PC-3 (cell line): Measurements from ENCODE around the gene DEPDC7. TPM values are rescaled to one million over a fixed set of nuclear protein-coding genes. Genes with fewer than 3 reads are reported as not detected.
A peak's percentile ranks its signal among the peaks of the same experiment; 100 is the strongest.

Experiments
- ATAC-seq: fragments of 200-7000 bp; cut with Tn5 transposase; 2 replicates; pipeline ENCODE4 v1.9.1; 2020; ENCODE audit warnings: mild to moderate bottlenecking, moderate library complexity
- BruUV-seq: library from RNA; stranded (reverse); fragments of 400-500 nt; replicated peaks from 2 replicates; lab custom pipeline; 2021; lab: Mats Ljungman, UMichigan
- CTCF ChIA-PET: fragments of 300-600 bp; sonication (Branson Sonifier 250); formaldehyde crosslinking; loops from one replicate; lab custom pipeline; 2022; ENCODE audit warnings: antibody characterized with exemption; lab: Charles Lee
- POLR2A ChIA-PET: fragments of 300-600 bp; sonication (Branson Sonifier 250); formaldehyde crosslinking; loops from one replicate; lab custom pipeline; 2022; ENCODE audit warnings: antibody characterized with exemption; ENCODE audit not compliant: unreplicated experiment; lab: Charles Lee
- DNase-seq: peaks from one replicate; pipeline ENCODE4 v3.0.0-alpha.2; 2015
- H2AFZ ChIP-seq: fragments of 300-600 bp; sonication (generic); 2 replicates; pipeline ENCODE4 v1.6.0; 2016; ENCODE audit warnings: antibody characterized with exemption, low read length
- H3F3A ChIP-seq: fragments of 300-600 bp; sonication (generic); one replicate; pipeline ENCODE4 v1.6.0; 2017; ENCODE audit warnings: antibody characterized with exemption, low read length, control low read depth, mild to moderate bottlenecking; ENCODE audit not compliant: unreplicated experiment
- H3K27ac ChIP-seq: fragments of 300-600 bp; sonication (generic); 2 replicates; pipeline ENCODE4 v1.5.1; 2016; ENCODE audit warnings: mild to moderate bottlenecking, low read length
- H3K27me3 ChIP-seq: fragments of 300-600 bp; sonication (generic); 2 replicates; pipeline ENCODE4 v1.6.1; 2016; ENCODE audit warnings: low read length, mixed read lengths
- H3K36me3 ChIP-seq: fragments of 300-600 bp; sonication (generic); 2 replicates; pipeline ENCODE4 v1.6.1; 2016; ENCODE audit warnings: low read depth, mixed run types, low read length, mixed read lengths
- H3K4me1 ChIP-seq: fragments of 300-600 bp; sonication (generic); 2 replicates; pipeline ENCODE4 v1.5.1; 2016; ENCODE audit warnings: low read length; ENCODE audit not compliant: insufficient read depth
- H3K4me2 ChIP-seq: fragments of 300-600 bp; sonication (generic); 2 replicates; pipeline ENCODE4 v1.6.0; 2016; ENCODE audit warnings: low read length
- H3K4me3 ChIP-seq: fragments of 300-600 bp; sonication (generic); 2 replicates; pipeline ENCODE4 v1.5.1; 2016; ENCODE audit warnings: mild to moderate bottlenecking, low read length, mixed read lengths
- H3K79me2 ChIP-seq: fragments of 300-600 bp; sonication (generic); 2 replicates; pipeline ENCODE4 v1.6.1; 2017; ENCODE audit warnings: low read length, mixed read lengths
- H3K9ac ChIP-seq: fragments of 300-600 bp; sonication (generic); 2 replicates; pipeline ENCODE4 v1.6.0; 2016; ENCODE audit warnings: mild to moderate bottlenecking, low read length
- H3K9me2 ChIP-seq: fragments of 300-600 bp; sonication (generic); replicated peaks from 2 replicates; pipeline ENCODE4 v1.6.1; 2016; ENCODE audit warnings: mixed run types, low read length, mixed read lengths
- H3K9me3 ChIP-seq: fragments of 300-600 bp; sonication (generic); 2 replicates; pipeline ENCODE4 v1.6.1; 2016; ENCODE audit warnings: low read length, mixed read lengths
- H4K20me1 ChIP-seq: fragments of 300-600 bp; sonication (generic); 2 replicates; pipeline ENCODE4 v1.6.1; 2016; ENCODE audit warnings: low read length, mixed read lengths
- EZH2 ChIP-seq: fragments of 300-600 bp; sonication (generic); IDR thresholded peaks from one replicate; pipeline ENCODE4 v1.6.1; 2017; ENCODE audit warnings: antibody characterized with exemption, mild to moderate bottlenecking, low read length; ENCODE audit not compliant: unreplicated experiment
- EZH2phosphoT487 ChIP-seq: fragments of 300-600 bp; sonication (generic); IDR thresholded peaks from 2 replicates; pipeline ENCODE4 v1.6.1; 2018; ENCODE audit warnings: mild to moderate bottlenecking, antibody characterized with exemption, low read length, borderline replicate concordance
- intact Hi-C: fragments of 100-400 bp; cut with micrococcal nuclease; formaldehyde crosslinking; loops from 2 replicates; pipeline ENCODE4 v1.9.0; 2023
- total RNA-seq: library from RNA; depleted of rRNA; stranded (reverse); fragments of >200 nt; gene quantifications from 2 replicates; pipeline ENCODE4 v1.2.3, GENCODE V29; 2014
- TF ChIP-seq, protein P1 (sequence below): fragments of 300-600 bp; sonication (generic); conservative IDR thresholded peaks from 2 replicates; pipeline ENCODE4 v1.5.1; 2017; ENCODE audit warnings: antibody characterized with exemption, low read depth, mild to moderate bottlenecking, low read length

DEPDC7 gene
- total RNA-seq, 1 experiment from 2014 or later = not detected

DNA sequence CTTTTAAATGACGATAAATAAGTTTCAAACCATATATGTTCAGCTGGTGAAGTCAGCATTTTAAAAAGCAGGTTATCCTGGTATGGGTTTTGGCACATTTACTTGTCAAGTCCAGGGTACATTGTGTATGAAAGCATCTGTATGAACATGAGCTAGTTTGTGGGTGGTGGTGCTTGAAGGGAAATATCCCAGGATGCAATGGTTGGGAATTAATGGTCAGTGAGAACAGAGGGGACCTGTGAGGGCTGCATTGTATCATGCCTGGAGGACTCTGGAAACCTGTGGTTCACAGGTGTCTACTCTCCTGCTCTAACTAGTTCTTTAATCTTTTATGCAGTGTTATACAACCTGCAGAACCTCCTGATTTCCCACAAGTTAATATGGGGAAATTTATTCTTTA is 5.8 kb downstream of the DEPDC7 start:
- peaks cover 6% of the 10 kb centered on the region; the same call in 1 of the 2 replicates for H3K4me1 ChIP-seq
- ChIA-PET POLR2A (interaction anchor here (0.7 kb wide), 1 partner anchor 112 kb away, joined by 4 read pairs; no protein-coding TSS in a partner anchor), CTCF (interaction anchor here (1.4 kb wide), 1 partner anchor 44 kb away, joined by 5 read pairs; no protein-coding TSS in a partner anchor)
- no peaks in the 10 kb centered on the region for H4K20me1 ChIP-seq
- H3K79me2 ChIP-seq = no peaks in the 10 kb centered on the region
- H3K4me2 ChIP-seq = no peak overlapping the region
- no peaks in the 10 kb centered on the region for H3K9me3 ChIP-seq
- intact Hi-C loops = no loop called here
- no peaks in the 10 kb centered on the region for H3K9me2 ChIP-seq
- no peaks in the 10 kb centered on the region for H3F3A ChIP-seq
- no peak overlapping the region for H2AFZ ChIP-seq
- no peaks in the 10 kb centered on the region for H3K27me3 ChIP-seq
- no peaks in the 10 kb centered on the region for H3K36me3 ChIP-seq
- H3K4me3 ChIP-seq = no peak overlapping the region
- no peak overlapping the region for H3K9ac ChIP-seq
- ATAC-seq (peak; percentile 22; the same call in 1 of the 2 replicates), DNase-seq (no peak)
- H3K27ac ChIP-seq = no peak overlapping the region
- BruUV-seq = no TSS peak
- TF ChIP-seq EZH2 (no peak), EZH2phosphoT487 (no peak)
- TF ChIP-seq, protein P1, sequence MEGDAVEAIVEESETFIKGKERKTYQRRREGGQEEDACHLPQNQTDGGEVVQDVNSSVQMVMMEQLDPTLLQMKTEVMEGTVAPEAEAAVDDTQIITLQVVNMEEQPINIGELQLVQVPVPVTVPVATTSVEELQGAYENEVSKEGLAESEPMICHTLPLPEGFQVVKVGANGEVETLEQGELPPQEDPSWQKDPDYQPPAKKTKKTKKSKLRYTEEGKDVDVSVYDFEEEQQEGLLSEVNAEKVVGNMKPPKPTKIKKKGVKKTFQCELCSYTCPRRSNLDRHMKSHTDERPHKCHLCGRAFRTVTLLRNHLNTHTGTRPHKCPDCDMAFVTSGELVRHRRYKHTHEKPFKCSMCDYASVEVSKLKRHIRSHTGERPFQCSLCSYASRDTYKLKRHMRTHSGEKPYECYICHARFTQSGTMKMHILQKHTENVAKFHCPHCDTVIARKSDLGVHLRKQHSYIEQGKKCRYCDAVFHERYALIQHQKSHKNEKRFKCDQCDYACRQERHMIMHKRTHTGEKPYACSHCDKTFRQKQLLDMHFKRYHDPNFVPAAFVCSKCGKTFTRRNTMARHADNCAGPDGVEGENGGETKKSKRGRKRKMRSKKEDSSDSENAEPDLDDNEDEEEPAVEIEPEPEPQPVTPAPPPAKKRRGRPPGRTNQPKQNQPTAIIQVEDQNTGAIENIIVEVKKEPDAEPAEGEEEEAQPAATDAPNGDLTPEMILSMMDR = no peak

DNA sequence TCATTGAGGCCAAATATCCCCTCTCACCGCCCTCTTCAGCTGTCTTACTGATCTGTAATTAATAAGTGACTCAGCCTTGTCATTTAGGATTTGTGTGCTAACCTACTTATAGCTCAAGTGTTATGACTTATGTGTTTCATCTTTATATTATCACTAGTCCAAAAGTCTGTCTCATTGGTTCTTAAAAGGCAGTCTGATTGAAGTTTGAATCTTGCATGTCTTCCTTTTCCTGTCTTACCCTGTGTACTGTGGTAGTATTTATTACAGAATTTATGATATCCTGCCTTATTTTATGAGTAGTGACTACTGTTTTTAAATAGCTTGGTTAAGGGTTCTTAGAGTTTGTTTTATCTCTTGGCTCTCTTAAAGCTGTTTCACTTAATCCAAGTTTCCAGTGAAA is 6.3 kb downstream of the DEPDC7 start:
- CTCF ChIA-PET = interaction anchor here (0.7 to 1.4 kb wide), 2 partner anchors 44 to 679 kb away, joined by 3 to 5 read pairs; partner anchors contain the start of gene C11orf91
- no peak for DNase-seq
- no peak overlapping the region for H3K4me3 ChIP-seq
- H3K4me2 ChIP-seq = no peak overlapping the region
- BruUV-seq = no TSS peak
- no peaks in the 10 kb centered on the region for H4K20me1 ChIP-seq
- H3K9me2 ChIP-seq = no peaks in the 10 kb centered on the region
- H3K4me1 ChIP-seq = peaks cover 3% of the 10 kb centered on the region
- POLR2A ChIA-PET = interaction anchor here (0.5 to 0.7 kb wide), 2 partner anchors 113 to 264 kb away, joined by 4 read pairs; no protein-coding TSS in a partner anchor
- H3K9me3 ChIP-seq = no peaks in the 10 kb centered on the region
- no peaks in the 10 kb centered on the region for H3K36me3 ChIP-seq
- no peak overlapping the region for H3K9ac ChIP-seq
- H3K27ac ChIP-seq = no peak overlapping the region
- no peak overlapping the region for H2AFZ ChIP-seq
- H3K27me3 ChIP-seq = no peaks in the 10 kb centered on the region
- no peaks in the 10 kb centered on the region for H3F3A ChIP-seq
- H3K79me2 ChIP-seq = no peaks in the 10 kb centered on the region
- ATAC-seq = peak; percentile 85
- intact Hi-C loops = no loop called here
- TF ChIP-seq EZH2 = no peak
- TF ChIP-seq, protein P1 = no peak
- TF ChIP-seq EZH2phosphoT487 = no peak

DNA sequence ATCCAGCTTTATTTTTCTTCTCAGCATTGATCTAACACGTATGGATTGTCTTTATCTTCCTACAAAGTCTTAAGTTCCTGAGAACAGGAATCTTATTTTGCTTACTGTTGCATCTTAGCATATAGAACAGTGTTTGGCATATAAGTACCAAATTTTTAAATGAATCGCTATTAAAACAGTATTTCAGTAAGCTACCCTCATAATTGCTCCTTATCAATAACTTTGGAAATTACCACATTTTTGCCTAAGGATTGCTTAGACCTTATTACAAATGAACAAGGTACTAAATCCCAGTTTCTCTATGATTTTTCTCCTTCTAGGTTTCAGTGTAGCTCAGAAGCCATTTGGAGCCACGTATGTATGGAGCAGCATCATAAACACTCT is 9.7 kb downstream of the DEPDC7 start:
- Histone ChIP-seq H3K4me2 (no peak overlapping the region), H3K79me2 (no peaks in the 10 kb centered on the region), H3K27me3 (no peaks in the 10 kb centered on the region), H3K4me1 (peaks cover 13% of the 10 kb centered on the region), H3K9me2 (no peaks in the 10 kb centered on the region), H3K36me3 (no peaks in the 10 kb centered on the region), H3K9me3 (no peaks in the 10 kb centered on the region), H3K27ac (no peak overlapping the region), H3F3A (no peaks in the 10 kb centered on the region), H2AFZ (no peak overlapping the region), H3K9ac (no peak overlapping the region), H3K4me3 (no peak overlapping the region), H4K20me1 (no peaks in the 10 kb centered on the region)
- TF ChIP-seq EZH2phosphoT487 = no peak
- TF ChIP-seq EZH2 = no peak
- TF ChIP-seq, protein P1 = no peak
- DNase-seq (no peak), ATAC-seq (no peak)
- POLR2A ChIA-PET = no interaction called here
- no TSS peak for BruUV-seq
- CTCF ChIA-PET = interaction anchor here (0.7 kb wide), 1 partner anchor 272 kb away, joined by 9 read pairs; no protein-coding TSS in a partner anchor
- intact Hi-C loops = no loop called here
